Gastrocnemius medialis (tissue), 4 donors: ENCODE measurements around the gene AQP5.

Source experiments
- CTCF ChIP-seq, 5 experiments: fragments of 450-650 bp in 3 of 5; fragments of 200-600 bp in 2 of 5; sonication (generic) in 2 of 5; IDR thresholded peaks in 4 of 5; conservative IDR thresholded peaks in 1 of 5; 1 replicate in 4 of 5; 2 replicates in 1 of 5; pipeline ENCODE4 v1.5.1; 2016 to 2019; ENCODE audit warnings: antibody characterized with exemption in 5 of 5, mild to moderate bottlenecking in 3 of 5, moderate library complexity in 3 of 5
- POLR2A ChIP-seq, 2 donors: fragments of 450-650 bp; IDR thresholded peaks; one replicate each; pipeline ENCODE4 v1.6.1; 2017; ENCODE audit warnings: antibody characterized with exemption in 2 of 2, mild to moderate bottlenecking in 2 of 2, moderate library complexity in 2 of 2

GRCh38 chr12:49961993-49962764, 507 bp downstream of the AQP5 start:
- TF ChIP-seq CTCF (IDR thresholded peaks at IDR 0.05 in 4 of 5, conservative IDR thresholded peaks at IDR 0.05 in 1 of 5) (no peak), POLR2A (IDR thresholded peaks at IDR 0.05) (no peak)
